PC-3 (cell line): ENCODE data around the gene NOC2L. TPM values are rescaled to one million over a fixed set of nuclear protein-coding genes. Genes with fewer than 3 reads are reported as not detected.

Experiments used
- ATAC-seq: fragments of 200-7000 bp; cut with Tn5 transposase; 2 replicates; pipeline ENCODE4 v1.9.1; 2020; ENCODE audit warnings: mild to moderate bottlenecking, moderate library complexity
- BruUV-seq: library from RNA; stranded (reverse); fragments of 400-500 nt; replicated peaks from 2 replicates; lab custom pipeline; 2021; lab: Mats Ljungman, UMichigan
- CTCF ChIA-PET: fragments of 300-600 bp; sonication (Branson Sonifier 250); formaldehyde crosslinking; loops from one replicate; lab custom pipeline; 2022; ENCODE audit warnings: antibody characterized with exemption; lab: Charles Lee
- POLR2A ChIA-PET: fragments of 300-600 bp; sonication (Branson Sonifier 250); formaldehyde crosslinking; loops from one replicate; lab custom pipeline; 2022; ENCODE audit warnings: antibody characterized with exemption; ENCODE audit not compliant: unreplicated experiment; lab: Charles Lee
- DNase-seq: peaks from one replicate; pipeline ENCODE4 v3.0.0-alpha.2; 2015
- H2AFZ ChIP-seq: fragments of 300-600 bp; sonication (generic); 2 replicates; pipeline ENCODE4 v1.6.0; 2016; ENCODE audit warnings: antibody characterized with exemption, low read length
- H3F3A ChIP-seq: fragments of 300-600 bp; sonication (generic); one replicate; pipeline ENCODE4 v1.6.0; 2017; ENCODE audit warnings: antibody characterized with exemption, low read length, control low read depth, mild to moderate bottlenecking; ENCODE audit not compliant: unreplicated experiment
- H3K27ac ChIP-seq: fragments of 300-600 bp; sonication (generic); 2 replicates; pipeline ENCODE4 v1.5.1; 2016; ENCODE audit warnings: mild to moderate bottlenecking, low read length
- H3K27me3 ChIP-seq: fragments of 300-600 bp; sonication (generic); 2 replicates; pipeline ENCODE4 v1.6.1; 2016; ENCODE audit warnings: low read length, mixed read lengths
- H3K36me3 ChIP-seq: fragments of 300-600 bp; sonication (generic); 2 replicates; pipeline ENCODE4 v1.6.1; 2016; ENCODE audit warnings: low read depth, mixed run types, low read length, mixed read lengths
- H3K4me1 ChIP-seq: fragments of 300-600 bp; sonication (generic); 2 replicates; pipeline ENCODE4 v1.5.1; 2016; ENCODE audit warnings: low read length; ENCODE audit not compliant: insufficient read depth
- H3K4me2 ChIP-seq: fragments of 300-600 bp; sonication (generic); 2 replicates; pipeline ENCODE4 v1.6.0; 2016; ENCODE audit warnings: low read length
- H3K4me3 ChIP-seq: fragments of 300-600 bp; sonication (generic); 2 replicates; pipeline ENCODE4 v1.5.1; 2016; ENCODE audit warnings: mild to moderate bottlenecking, low read length, mixed read lengths
- H3K79me2 ChIP-seq: fragments of 300-600 bp; sonication (generic); 2 replicates; pipeline ENCODE4 v1.6.1; 2017; ENCODE audit warnings: low read length, mixed read lengths
- H3K9ac ChIP-seq: fragments of 300-600 bp; sonication (generic); 2 replicates; pipeline ENCODE4 v1.6.0; 2016; ENCODE audit warnings: mild to moderate bottlenecking, low read length
- H3K9me2 ChIP-seq: fragments of 300-600 bp; sonication (generic); replicated peaks from 2 replicates; pipeline ENCODE4 v1.6.1; 2016; ENCODE audit warnings: mixed run types, low read length, mixed read lengths
- H3K9me3 ChIP-seq: fragments of 300-600 bp; sonication (generic); 2 replicates; pipeline ENCODE4 v1.6.1; 2016; ENCODE audit warnings: low read length, mixed read lengths
- H4K20me1 ChIP-seq: fragments of 300-600 bp; sonication (generic); 2 replicates; pipeline ENCODE4 v1.6.1; 2016; ENCODE audit warnings: low read length, mixed read lengths
- CTCF ChIP-seq: fragments of 300-600 bp; sonication (generic); conservative IDR thresholded peaks from 2 replicates; pipeline ENCODE4 v1.5.1; 2017; ENCODE audit warnings: antibody characterized with exemption, low read depth, mild to moderate bottlenecking, low read length
- EZH2 ChIP-seq: fragments of 300-600 bp; sonication (generic); IDR thresholded peaks from one replicate; pipeline ENCODE4 v1.6.1; 2017; ENCODE audit warnings: antibody characterized with exemption, mild to moderate bottlenecking, low read length; ENCODE audit not compliant: unreplicated experiment
- EZH2phosphoT487 ChIP-seq: fragments of 300-600 bp; sonication (generic); IDR thresholded peaks from 2 replicates; pipeline ENCODE4 v1.6.1; 2018; ENCODE audit warnings: mild to moderate bottlenecking, antibody characterized with exemption, low read length, borderline replicate concordance
- intact Hi-C: fragments of 100-400 bp; cut with micrococcal nuclease; formaldehyde crosslinking; loops from 2 replicates; pipeline ENCODE4 v1.9.0; 2023
- total RNA-seq: library from RNA; depleted of rRNA; stranded (reverse); fragments of >200 nt; gene quantifications from 2 replicates; pipeline ENCODE4 v1.2.3, GENCODE V29; 2014

Gene NOC2L
- total RNA-seq, 1 experiment from 2014 or later = 262 TPM

GRCh38 chr1:915295-916172 lies 43.5 kb downstream of the NOC2L start:
- Histone ChIP-seq H4K20me1 (no peaks in the 10 kb centered on the region), H3F3A (no peaks in the 10 kb centered on the region), H3K36me3 (no peaks in the 10 kb centered on the region), H3K9me3 (no peaks in the 10 kb centered on the region), H2AFZ (no peak overlapping the region), H3K79me2 (no peaks in the 10 kb centered on the region), H3K9me2 (no peaks in the 10 kb centered on the region), H3K4me1 (peaks cover 3% of the 10 kb centered on the region), H3K27me3 (peaks cover 54% of the 10 kb centered on the region), H3K27ac (no peak overlapping the region), H3K4me3 (no peak overlapping the region), H3K4me2 (no peak overlapping the region), H3K9ac (no peak overlapping the region)
- no peak for ATAC-seq
- CTCF ChIA-PET = no interaction called here
- no TSS peak for BruUV-seq
- intact Hi-C loops = no loop called here
- no peak for DNase-seq
- no peak for TF ChIP-seq EZH2phosphoT487
- TF ChIP-seq EZH2 = no peak
- no peak for TF ChIP-seq CTCF
- POLR2A ChIA-PET = no interaction called here

GRCh38 chr1:914891-915280 lies 44.2 kb downstream of the NOC2L start:
- no peak overlapping the region for H3K27ac ChIP-seq
- CTCF ChIA-PET = no interaction called here

More at GRCh38 chr1:914891-915280, 44.2 kb downstream of the NOC2L start:
- Histone ChIP-seq H3K9ac (no peak overlapping the region), H3K4me3 (no peak overlapping the region), H3K4me1 (peaks cover 3% of the 10 kb centered on the region; the same call in 1 of the 2 replicates), H4K20me1 (no peaks in the 10 kb centered on the region), H3K79me2 (no peaks in the 10 kb centered on the region), H3K36me3 (no peaks in the 10 kb centered on the region), H3K27me3 (peaks cover 47% of the 10 kb centered on the region), H3K4me2 (no peak overlapping the region), H3K9me2 (no peaks in the 10 kb centered on the region), H2AFZ (no peak overlapping the region), H3K9me3 (no peaks in the 10 kb centered on the region), H3F3A (no peaks in the 10 kb centered on the region)
- no TSS peak for BruUV-seq
- DNase-seq (no peak), ATAC-seq (no peak)
- no peak for TF ChIP-seq EZH2phosphoT487
- no peak for TF ChIP-seq EZH2
- TF ChIP-seq CTCF = no peak
- intact Hi-C loops = no loop called here
- POLR2A ChIA-PET = no interaction called here
